ENCODE results near the gene ERBB4. TPM values are rescaled to one million over a fixed set of nuclear protein-coding genes. Genes with fewer than 3 reads are reported as not detected.
A peak's percentile ranks its signal among the peaks of the same experiment; 100 is the strongest.

The ERBB4 gene
- total RNA-seq, 1 donor from 2014 or later = 2.2 TPM

- no peak for DNase-seq (ENCODE audit: low read depth)
- no peak overlapping the region for H3K4me3 ChIP-seq (ENCODE audit: low read depth, low read length)
- no peak for TF ChIP-seq CTCF (conservative IDR thresholded peaks at IDR 0.05; ENCODE audit: low read depth, low read length)
Measured at GRCh38 chr2:212441141-212441540, 97.5 kb downstream of the ERBB4 start.

- no peak for TF ChIP-seq CTCF (conservative IDR thresholded peaks at IDR 0.05; ENCODE audit: low read depth, low read length)
- no peak for DNase-seq (ENCODE audit: low read depth)
- no peak overlapping the region for H3K4me3 ChIP-seq (ENCODE audit: low read depth, low read length)
Measured at GRCh38 chr2:212428681-212429478, 109.7 kb downstream of the ERBB4 start.

- no peak for TF ChIP-seq CTCF (conservative IDR thresholded peaks at IDR 0.05; ENCODE audit: low read depth, low read length)
- no peak for DNase-seq (ENCODE audit: low read depth)
- H3K4me3 ChIP-seq (ENCODE audit: low read depth, low read length) = no peak overlapping the region
Measured at GRCh38 chr2:212427638-212428037, 111.0 kb downstream of the ERBB4 start.

- H3K4me3 ChIP-seq (ENCODE audit: low read depth, low read length) = no peak overlapping the region
- TF ChIP-seq CTCF (conservative IDR thresholded peaks at IDR 0.05; ENCODE audit: low read depth, low read length) = no peak
- DNase-seq (ENCODE audit: low read depth) = no peak
Measured at GRCh38 chr2:212426637-212427412, 111.8 kb downstream of the ERBB4 start.

- no peak for TF ChIP-seq CTCF (conservative IDR thresholded peaks at IDR 0.05; ENCODE audit: low read depth, low read length)
- no peak overlapping the region for H3K4me3 ChIP-seq (ENCODE audit: low read depth, low read length)
- peak; percentile 2 for DNase-seq (ENCODE audit: low read depth)
Measured at GRCh38 chr2:212424082-212424481, 114.5 kb downstream of the ERBB4 start.

GRCh38 chr2:212423089-212423488 lies 115.5 kb downstream of the ERBB4 start:
- no peak for DNase-seq (ENCODE audit: low read depth)
- TF ChIP-seq CTCF (conservative IDR thresholded peaks at IDR 0.05; ENCODE audit: low read depth, low read length) = no peak

More at GRCh38 chr2:212423089-212423488, 115.5 kb downstream of the ERBB4 start:
- H3K4me3 ChIP-seq (ENCODE audit: low read depth, low read length) = no peak overlapping the region
